ENCODE measurements around the gene PLA2G2D.

GRCh38 chr1:20111452-20111851, 7.9 kb downstream of the PLA2G2D start:
- TF ChIP-seq ZIC2 (tag by site-specific recombination; IDR thresholded peaks at IDR 0.05) (no peak), ZNF514 (tag by site-specific recombination; IDR thresholded peaks at IDR 0.05) (no peak), ZNF223 (tag by site-specific recombination; IDR thresholded peaks at IDR 0.05) (no peak), YY1 (tag by site-specific recombination; IDR thresholded peaks at IDR 0.05) (no peak), ZNF239 (tag by site-specific recombination; IDR thresholded peaks at IDR 0.05) (no peak), ZNF660 (tag by site-specific recombination; IDR thresholded peaks at IDR 0.05) (no peak), SP3 (tag by site-specific recombination; IDR thresholded peaks at IDR 0.05) (no peak), TRIM28 (IDR thresholded peaks at IDR 0.05; ENCODE audit: borderline replicate concordance, low read length) (no peak), ZBTB17 (tag by site-specific recombination; IDR thresholded peaks at IDR 0.05) (no peak), ZNF548 (tag by site-specific recombination; IDR thresholded peaks at IDR 0.05) (no peak)
- TF ChIP-seq, protein P1, sequence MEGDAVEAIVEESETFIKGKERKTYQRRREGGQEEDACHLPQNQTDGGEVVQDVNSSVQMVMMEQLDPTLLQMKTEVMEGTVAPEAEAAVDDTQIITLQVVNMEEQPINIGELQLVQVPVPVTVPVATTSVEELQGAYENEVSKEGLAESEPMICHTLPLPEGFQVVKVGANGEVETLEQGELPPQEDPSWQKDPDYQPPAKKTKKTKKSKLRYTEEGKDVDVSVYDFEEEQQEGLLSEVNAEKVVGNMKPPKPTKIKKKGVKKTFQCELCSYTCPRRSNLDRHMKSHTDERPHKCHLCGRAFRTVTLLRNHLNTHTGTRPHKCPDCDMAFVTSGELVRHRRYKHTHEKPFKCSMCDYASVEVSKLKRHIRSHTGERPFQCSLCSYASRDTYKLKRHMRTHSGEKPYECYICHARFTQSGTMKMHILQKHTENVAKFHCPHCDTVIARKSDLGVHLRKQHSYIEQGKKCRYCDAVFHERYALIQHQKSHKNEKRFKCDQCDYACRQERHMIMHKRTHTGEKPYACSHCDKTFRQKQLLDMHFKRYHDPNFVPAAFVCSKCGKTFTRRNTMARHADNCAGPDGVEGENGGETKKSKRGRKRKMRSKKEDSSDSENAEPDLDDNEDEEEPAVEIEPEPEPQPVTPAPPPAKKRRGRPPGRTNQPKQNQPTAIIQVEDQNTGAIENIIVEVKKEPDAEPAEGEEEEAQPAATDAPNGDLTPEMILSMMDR (tag by site-specific recombination; IDR thresholded peaks at IDR 0.05) = no peak
- TF ChIP-seq, protein P2, sequence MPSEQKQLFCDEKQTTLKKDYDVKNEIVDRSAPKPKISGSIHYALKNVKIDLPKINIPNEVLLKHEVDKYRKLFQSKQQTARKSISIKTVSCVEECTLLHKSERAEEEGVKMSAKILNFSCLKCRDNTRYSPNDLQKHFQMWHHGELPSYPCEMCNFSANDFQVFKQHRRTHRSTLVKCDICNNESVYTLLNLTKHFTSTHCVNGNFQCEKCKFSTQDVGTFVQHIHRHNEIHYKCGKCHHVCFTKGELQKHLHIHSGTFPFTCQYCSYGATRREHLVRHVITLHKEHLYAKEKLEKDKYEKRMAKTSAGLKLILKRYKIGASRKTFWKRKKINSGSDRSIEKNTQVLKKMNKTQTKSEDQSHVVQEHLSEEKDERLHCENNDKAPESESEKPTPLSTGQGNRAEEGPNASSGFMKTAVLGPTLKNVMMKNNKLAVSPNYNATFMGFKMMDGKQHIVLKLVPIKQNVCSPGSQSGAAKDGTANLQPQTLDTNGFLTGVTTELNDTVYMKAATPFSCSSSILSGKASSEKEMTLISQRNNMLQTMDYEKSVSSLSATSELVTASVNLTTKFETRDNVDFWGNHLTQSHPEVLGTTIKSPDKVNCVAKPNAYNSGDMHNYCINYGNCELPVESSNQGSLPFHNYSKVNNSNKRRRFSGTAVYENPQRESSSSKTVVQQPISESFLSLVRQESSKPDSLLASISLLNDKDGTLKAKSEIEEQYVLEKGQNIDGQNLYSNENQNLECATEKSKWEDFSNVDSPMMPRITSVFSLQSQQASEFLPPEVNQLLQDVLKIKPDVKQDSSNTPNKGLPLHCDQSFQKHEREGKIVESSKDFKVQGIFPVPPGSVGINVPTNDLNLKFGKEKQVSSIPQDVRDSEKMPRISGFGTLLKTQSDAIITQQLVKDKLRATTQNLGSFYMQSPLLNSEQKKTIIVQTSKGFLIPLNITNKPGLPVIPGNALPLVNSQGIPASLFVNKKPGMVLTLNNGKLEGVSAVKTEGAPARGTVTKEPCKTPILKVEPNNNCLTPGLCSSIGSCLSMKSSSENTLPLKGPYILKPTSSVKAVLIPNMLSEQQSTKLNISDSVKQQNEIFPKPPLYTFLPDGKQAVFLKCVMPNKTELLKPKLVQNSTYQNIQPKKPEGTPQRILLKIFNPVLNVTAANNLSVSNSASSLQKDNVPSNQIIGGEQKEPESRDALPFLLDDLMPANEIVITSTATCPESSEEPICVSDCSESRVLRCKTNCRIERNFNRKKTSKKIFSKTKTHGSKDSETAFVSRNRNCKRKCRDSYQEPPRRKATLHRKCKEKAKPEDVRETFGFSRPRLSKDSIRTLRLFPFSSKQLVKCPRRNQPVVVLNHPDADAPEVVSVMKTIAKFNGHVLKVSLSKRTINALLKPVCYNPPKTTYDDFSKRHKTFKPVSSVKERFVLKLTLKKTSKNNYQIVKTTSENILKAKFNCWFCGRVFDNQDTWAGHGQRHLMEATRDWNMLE (tag by site-specific recombination; conservative IDR thresholded peaks at IDR 0.05; ENCODE audit: low read depth) = no peak

All from HEK293 (cell line).